Thyroid gland (tissue), 4 donors: ENCODE results near the gene LIMS1. TPM values are rescaled to one million over a fixed set of nuclear protein-coding genes. Genes with fewer than 3 reads are reported as not detected.
A peak's percentile ranks its signal among the peaks of the same experiment; 100 is the strongest.

Experiments
- DNase-seq, 2 donors: peaks; one replicate each; pipeline ENCODE4 v3.0.0-alpha.2; 2019
- H3K27ac ChIP-seq, 3 donors: fragments of 200-600 bp; sonication (generic); 1 replicate in 2 of 3; 2 replicates in 1 of 3; pipeline ENCODE4 v1.5.1; 2016 to 2019; ENCODE audit warnings: mild to moderate bottlenecking in 1 of 3, moderate library complexity in 1 of 3
- H3K27me3 ChIP-seq: fragments of 200-600 bp; sonication (generic); one replicate; pipeline ENCODE4 v1.5.1; 2019
- H3K36me3 ChIP-seq, 2 donors: fragments of 200-600 bp; sonication (generic); one replicate each; pipeline ENCODE4 v1.5.1; 2016 to 2019
- H3K4me1 ChIP-seq, 2 donors: fragments of 200-600 bp; sonication (generic); one replicate each; pipeline ENCODE4 v1.5.1; 2017 to 2019
- H3K4me3 ChIP-seq, 3 donors: fragments of 200-600 bp; sonication (generic); replicated peaks in 1 of 3; 1 replicate in 2 of 3; 2 replicates in 1 of 3; pipeline ENCODE4 v1.5.1; 2016; ENCODE audit warnings: mild to moderate bottlenecking in 1 of 3
- H3K9me3 ChIP-seq: fragments of 200-600 bp; sonication (generic); one replicate; pipeline ENCODE4 v1.5.1; 2017
- POLR2A ChIP-seq, 2 donors: fragments of 450-650 bp; IDR thresholded peaks; one replicate each; pipeline ENCODE4 v1.6.1; 2017; ENCODE audit warnings: antibody characterized with exemption in 2 of 2, mild to moderate bottlenecking in 2 of 2, moderate library complexity in 1 of 2
- WGBS, 2 donors: methylation state at CpG; one replicate each; pipeline ENCODE4 v1.1.5; 2017; 5-methylcytosine and 5-hydroxymethylcytosine counted together
- intact Hi-C: fragments of 100-400 bp; cut with DNase I; formaldehyde crosslinking; loops from one replicate; pipeline ENCODE4 v1.15.1; 2023
- total RNA-seq, 4 donors: library from RNA; depleted of rRNA; stranded (reverse); fragments of >200 nt; gene quantifications; one replicate each; pipeline ENCODE4 v1.2.3, GENCODE V29; 2016
- TF ChIP-seq, protein P1 (sequence below), 6 experiments: fragments of 200-600 bp in 3 of 6; fragments of 450-650 bp in 3 of 6; sonication (generic) in 3 of 6; IDR thresholded peaks; one replicate each; pipeline ENCODE4 v1.5.1; 2016 to 2019; ENCODE audit warnings: antibody characterized with exemption in 6 of 6, mild to moderate bottlenecking in 2 of 6, inconsistent platforms in 1 of 6, moderate library complexity in 1 of 6

Gene LIMS1
- total RNA-seq, 4 donors from 2014 or later: 73.1 to 117 (median 92.5) TPM

DNA sequence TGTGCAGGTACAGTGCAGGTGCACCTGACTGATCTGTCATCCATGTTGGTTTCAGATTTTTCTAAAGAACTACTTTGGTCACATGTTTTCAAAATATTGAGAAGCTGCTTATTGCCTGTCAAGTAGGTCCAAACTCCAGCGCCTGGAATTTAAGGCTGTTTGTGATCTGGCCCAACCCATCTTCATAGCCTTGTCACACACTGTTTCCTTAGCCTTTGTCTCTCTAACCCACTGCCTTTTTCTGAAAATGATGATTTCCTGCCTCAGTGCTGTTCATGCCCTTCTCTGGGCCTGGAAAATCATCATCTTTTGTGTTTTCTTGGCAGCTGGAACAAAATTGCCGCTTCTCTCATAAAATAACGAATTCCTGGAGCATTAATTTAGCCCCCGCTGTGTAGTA lies 7.2 kb downstream of the LIMS1 start:
- no peaks in the 10 kb centered on the region for H3K36me3 ChIP-seq
- no peak for TF ChIP-seq POLR2A (IDR thresholded peaks at IDR 0.05)
- TF ChIP-seq, protein P1, sequence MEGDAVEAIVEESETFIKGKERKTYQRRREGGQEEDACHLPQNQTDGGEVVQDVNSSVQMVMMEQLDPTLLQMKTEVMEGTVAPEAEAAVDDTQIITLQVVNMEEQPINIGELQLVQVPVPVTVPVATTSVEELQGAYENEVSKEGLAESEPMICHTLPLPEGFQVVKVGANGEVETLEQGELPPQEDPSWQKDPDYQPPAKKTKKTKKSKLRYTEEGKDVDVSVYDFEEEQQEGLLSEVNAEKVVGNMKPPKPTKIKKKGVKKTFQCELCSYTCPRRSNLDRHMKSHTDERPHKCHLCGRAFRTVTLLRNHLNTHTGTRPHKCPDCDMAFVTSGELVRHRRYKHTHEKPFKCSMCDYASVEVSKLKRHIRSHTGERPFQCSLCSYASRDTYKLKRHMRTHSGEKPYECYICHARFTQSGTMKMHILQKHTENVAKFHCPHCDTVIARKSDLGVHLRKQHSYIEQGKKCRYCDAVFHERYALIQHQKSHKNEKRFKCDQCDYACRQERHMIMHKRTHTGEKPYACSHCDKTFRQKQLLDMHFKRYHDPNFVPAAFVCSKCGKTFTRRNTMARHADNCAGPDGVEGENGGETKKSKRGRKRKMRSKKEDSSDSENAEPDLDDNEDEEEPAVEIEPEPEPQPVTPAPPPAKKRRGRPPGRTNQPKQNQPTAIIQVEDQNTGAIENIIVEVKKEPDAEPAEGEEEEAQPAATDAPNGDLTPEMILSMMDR (IDR thresholded peaks at IDR 0.05): no peak
- H3K27me3 ChIP-seq: no peaks in the 10 kb centered on the region
- H3K9me3 ChIP-seq: no peaks in the 10 kb centered on the region
- WGBS, 2 donors: 77 to 81% methylated on average over 4 of the region's 4 CpGs
- H3K4me3 ChIP-seq: no peak overlapping the region
- H3K4me1 ChIP-seq: peaks cover 17 to 25% of the 10 kb centered on the region in 2 donors
- DNase-seq: no peak
- intact Hi-C loops: no loop called here
- no peak overlapping the region for H3K27ac ChIP-seq

DNA sequence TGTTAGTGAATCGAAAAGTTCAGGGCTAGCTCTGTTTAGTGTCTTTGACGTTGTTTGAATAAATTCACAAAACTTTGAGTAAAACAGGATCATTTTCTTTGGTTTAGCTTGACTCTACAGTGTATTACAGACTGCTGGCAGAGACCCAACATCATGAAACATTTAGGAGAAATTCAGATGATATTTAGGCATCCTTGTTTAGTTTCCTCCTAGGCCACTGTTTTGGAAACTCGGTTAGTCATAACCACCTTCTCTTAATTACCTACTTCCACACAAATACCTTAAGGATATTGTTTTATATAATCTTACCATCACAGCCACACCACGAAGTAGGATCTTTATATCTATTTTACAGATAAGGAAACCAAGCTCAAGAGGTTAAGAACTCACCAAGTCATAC lies 7.8 kb downstream of the LIMS1 start:
- intact Hi-C loops: no loop called here

DNA sequence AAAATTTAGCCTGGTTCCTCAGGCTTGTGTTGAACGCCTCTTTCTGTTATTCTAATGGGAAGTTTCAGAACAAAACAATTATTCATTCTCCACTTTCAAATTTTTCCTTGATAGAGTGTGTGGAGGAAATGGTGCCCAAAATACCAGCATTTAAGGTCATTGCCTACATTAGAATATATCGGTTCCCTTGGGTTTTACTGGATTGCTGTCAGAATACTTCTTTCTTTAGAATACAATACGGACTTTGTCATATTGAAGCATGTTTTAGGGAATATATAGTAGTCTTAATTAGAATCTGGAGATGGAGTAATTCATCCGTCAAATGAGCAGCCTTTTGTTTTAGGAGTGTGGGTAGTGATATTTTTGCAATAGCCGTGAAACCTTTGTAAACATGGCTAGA lies 13.3 kb downstream of the LIMS1 start:
- Histone ChIP-seq H3K4me1 (peaks cover 2 to 3% of the 10 kb centered on the region in 2 donors), H3K27me3 (no peaks in the 10 kb centered on the region), H3K9me3 (no peaks in the 10 kb centered on the region), H3K27ac (no peak overlapping the region), H3K4me3 (no peak overlapping the region), H3K36me3 (no peaks in the 10 kb centered on the region)
- intact Hi-C loops: no loop called here
- DNase-seq: no peak
- TF ChIP-seq POLR2A (IDR thresholded peaks at IDR 0.05): no peak
- 89% methylated on average over 5 of the region's 5 CpGs for WGBS, 2 donors

More for the DNA sequence above, 7.8 kb downstream of the LIMS1 start:
- Histone ChIP-seq H3K27ac (no peak overlapping the region), H3K36me3 (no peaks in the 10 kb centered on the region), H3K4me3 (no peak overlapping the region), H3K4me1 (peaks cover 17 to 19% of the 10 kb centered on the region in 2 donors), H3K27me3 (no peaks in the 10 kb centered on the region), H3K9me3 (no peaks in the 10 kb centered on the region)
- DNase-seq: no peak
- 62 to 68% methylated on average over 4 of the region's 4 CpGs for WGBS, 2 donors
- TF ChIP-seq POLR2A (IDR thresholded peaks at IDR 0.05): no peak
- TF ChIP-seq, protein P1 (IDR thresholded peaks at IDR 0.05): no peak

DNA sequence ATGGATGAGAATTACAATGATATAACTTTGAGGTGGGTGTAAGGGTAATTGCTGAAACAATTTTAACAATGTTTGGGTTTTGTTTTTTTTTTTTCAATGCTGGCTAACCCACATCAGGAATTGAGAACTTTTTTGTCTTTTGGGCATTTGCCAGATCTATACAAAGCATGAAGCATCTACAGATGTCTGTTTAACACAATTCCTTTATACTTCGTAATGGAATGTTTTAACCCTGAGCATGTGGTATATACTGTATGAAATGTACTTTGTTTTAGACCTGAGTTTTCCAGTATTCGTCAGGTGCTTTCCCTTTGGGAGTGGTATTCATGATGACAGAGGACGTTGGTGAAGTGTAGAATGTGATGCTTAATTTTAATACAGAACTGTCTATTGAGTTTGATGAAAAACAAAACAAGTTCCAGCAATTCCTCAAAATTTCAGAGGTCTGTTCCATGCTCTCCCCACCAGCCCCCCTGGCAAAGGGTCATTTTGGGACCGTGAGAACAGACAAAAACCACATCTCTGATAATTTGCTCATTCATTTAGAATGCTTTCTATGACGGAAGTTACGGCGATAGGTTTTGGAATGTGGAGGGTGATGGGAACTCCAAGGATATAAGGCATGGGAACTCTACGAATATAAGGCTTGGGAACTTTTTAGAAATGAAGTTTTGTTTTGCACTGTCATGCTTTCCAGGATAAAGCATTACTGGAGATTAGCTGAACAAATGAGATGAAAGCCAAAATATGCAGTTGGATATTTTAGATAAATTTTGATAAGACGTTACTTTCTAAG lies 14.1 kb downstream of the LIMS1 start:
- Histone ChIP-seq H3K27ac (no peak overlapping the region), H3K27me3 (no peaks in the 10 kb centered on the region), H3K9me3 (no peaks in the 10 kb centered on the region), H3K4me1 (peaks cover 9 to 10% of the 10 kb centered on the region in 2 donors), H3K4me3 (no peak overlapping the region), H3K36me3 (no peaks in the 10 kb centered on the region)
- TF ChIP-seq POLR2A (IDR thresholded peaks at IDR 0.05): no peak
- TF ChIP-seq, protein P1 (IDR thresholded peaks at IDR 0.05): no peak
- no peak for DNase-seq
- 76 to 79% methylated on average over 9 of the region's 9 CpGs for WGBS, 2 donors
- intact Hi-C loops: no loop called here

DNA sequence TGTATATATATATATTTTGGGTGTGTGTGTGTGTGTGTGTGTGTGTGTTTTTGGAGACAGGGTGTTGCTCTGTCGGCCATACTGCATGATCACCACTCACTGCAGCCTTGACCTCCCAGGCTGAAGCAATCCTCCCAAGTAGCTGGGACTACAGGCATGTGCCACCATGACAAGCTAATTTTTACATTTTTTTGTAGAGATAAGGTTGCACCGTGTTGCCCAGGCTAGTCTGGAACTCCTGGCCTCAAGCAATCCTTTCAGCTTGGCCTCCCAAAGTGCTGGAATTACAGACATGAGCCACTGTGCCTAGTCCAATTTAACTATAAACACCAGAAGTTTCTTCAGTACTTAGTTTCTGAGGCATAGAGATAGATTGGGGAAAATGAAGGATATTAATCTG lies 18.3 kb downstream of the LIMS1 start:
- Histone ChIP-seq H3K4me3 (no peak overlapping the region), H3K36me3 (no peaks in the 10 kb centered on the region), H3K27me3 (no peaks in the 10 kb centered on the region), H3K9me3 (no peaks in the 10 kb centered on the region), H3K4me1 (peaks cover 31 to 32% of the 10 kb centered on the region in 2 donors), H3K27ac (peak overlapping the region; percentile 6 to 68 (median 52))
- 78 to 90% methylated on average over 2 of the region's 2 CpGs for WGBS, 2 donors
- intact Hi-C loops: no loop called here
- TF ChIP-seq POLR2A (IDR thresholded peaks at IDR 0.05): no peak
- TF ChIP-seq, protein P1 (IDR thresholded peaks at IDR 0.05): no peak
- DNase-seq: no peak
